ENCODE results near the gene SMIM7.

DNA sequence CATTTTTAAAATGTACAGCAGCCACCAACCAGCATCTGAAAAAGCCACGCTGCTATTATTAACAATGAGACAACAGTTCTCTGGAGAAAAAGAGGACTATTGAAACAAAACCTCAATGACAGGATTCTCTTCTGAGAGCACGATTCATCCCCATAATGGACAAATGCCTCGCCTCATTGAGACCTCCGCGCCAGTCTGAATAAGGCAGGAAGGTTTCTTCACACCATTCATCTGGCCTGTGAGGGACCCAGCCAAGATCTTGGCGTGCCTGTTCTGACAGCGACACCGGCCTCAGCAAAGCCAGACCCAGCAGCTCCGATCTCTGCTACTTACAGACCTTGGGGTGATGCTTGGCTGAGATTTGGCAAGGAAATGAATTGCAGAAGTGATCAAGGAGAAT lies 14.8 kb downstream of the SMIM7 start:
- no peak for TF ChIP-seq POLR2A (IDR thresholded peaks at IDR 0.05)
- TF ChIP-seq, protein P1, sequence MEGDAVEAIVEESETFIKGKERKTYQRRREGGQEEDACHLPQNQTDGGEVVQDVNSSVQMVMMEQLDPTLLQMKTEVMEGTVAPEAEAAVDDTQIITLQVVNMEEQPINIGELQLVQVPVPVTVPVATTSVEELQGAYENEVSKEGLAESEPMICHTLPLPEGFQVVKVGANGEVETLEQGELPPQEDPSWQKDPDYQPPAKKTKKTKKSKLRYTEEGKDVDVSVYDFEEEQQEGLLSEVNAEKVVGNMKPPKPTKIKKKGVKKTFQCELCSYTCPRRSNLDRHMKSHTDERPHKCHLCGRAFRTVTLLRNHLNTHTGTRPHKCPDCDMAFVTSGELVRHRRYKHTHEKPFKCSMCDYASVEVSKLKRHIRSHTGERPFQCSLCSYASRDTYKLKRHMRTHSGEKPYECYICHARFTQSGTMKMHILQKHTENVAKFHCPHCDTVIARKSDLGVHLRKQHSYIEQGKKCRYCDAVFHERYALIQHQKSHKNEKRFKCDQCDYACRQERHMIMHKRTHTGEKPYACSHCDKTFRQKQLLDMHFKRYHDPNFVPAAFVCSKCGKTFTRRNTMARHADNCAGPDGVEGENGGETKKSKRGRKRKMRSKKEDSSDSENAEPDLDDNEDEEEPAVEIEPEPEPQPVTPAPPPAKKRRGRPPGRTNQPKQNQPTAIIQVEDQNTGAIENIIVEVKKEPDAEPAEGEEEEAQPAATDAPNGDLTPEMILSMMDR (IDR thresholded peaks at IDR 0.05 in 4 of 5, conservative IDR thresholded peaks at IDR 0.05 in 1 of 5) = no peak
